Gastrocnemius medialis (tissue), 4 donors: ENCODE results near the gene B4GALT1.

Experiments used
- POLR2A ChIP-seq, 2 donors: fragments of 450-650 bp; IDR thresholded peaks; one replicate each; pipeline ENCODE4 v1.6.1; 2017; ENCODE audit warnings: antibody characterized with exemption in 2 of 2, mild to moderate bottlenecking in 2 of 2, moderate library complexity in 2 of 2
- TF ChIP-seq, protein P1 (sequence below), 5 experiments: fragments of 450-650 bp in 3 of 5; fragments of 200-600 bp in 2 of 5; sonication (generic) in 2 of 5; IDR thresholded peaks in 4 of 5; conservative IDR thresholded peaks in 1 of 5; 1 replicate in 4 of 5; 2 replicates in 1 of 5; pipeline ENCODE4 v1.5.1; 2016 to 2019; ENCODE audit warnings: antibody characterized with exemption in 5 of 5, mild to moderate bottlenecking in 3 of 5, moderate library complexity in 3 of 5

DNA sequence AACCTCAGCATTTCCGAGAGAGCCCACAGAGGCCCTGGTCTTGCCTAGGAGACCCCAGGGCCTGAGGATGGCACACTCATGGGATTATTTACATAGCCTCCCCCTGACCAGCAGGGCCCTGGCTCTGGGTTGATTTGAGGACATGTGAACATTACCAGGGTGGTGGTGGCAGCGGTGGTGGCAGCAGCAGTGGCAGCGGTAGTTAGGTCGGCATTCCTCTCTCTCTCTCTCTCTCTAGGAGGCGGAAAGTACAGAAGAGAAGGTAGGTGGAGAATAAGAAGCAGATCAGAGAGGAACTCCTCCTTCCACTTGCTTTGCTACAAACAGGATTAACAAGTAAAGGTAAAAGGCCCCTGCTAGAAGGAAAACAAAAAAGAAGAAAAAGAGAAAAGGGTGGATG is 39.3 kb downstream of the B4GALT1 start:
- TF ChIP-seq, protein P1, sequence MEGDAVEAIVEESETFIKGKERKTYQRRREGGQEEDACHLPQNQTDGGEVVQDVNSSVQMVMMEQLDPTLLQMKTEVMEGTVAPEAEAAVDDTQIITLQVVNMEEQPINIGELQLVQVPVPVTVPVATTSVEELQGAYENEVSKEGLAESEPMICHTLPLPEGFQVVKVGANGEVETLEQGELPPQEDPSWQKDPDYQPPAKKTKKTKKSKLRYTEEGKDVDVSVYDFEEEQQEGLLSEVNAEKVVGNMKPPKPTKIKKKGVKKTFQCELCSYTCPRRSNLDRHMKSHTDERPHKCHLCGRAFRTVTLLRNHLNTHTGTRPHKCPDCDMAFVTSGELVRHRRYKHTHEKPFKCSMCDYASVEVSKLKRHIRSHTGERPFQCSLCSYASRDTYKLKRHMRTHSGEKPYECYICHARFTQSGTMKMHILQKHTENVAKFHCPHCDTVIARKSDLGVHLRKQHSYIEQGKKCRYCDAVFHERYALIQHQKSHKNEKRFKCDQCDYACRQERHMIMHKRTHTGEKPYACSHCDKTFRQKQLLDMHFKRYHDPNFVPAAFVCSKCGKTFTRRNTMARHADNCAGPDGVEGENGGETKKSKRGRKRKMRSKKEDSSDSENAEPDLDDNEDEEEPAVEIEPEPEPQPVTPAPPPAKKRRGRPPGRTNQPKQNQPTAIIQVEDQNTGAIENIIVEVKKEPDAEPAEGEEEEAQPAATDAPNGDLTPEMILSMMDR (IDR thresholded peaks at IDR 0.05 in 4 of 5, conservative IDR thresholded peaks at IDR 0.05 in 1 of 5): no peak
- TF ChIP-seq POLR2A (IDR thresholded peaks at IDR 0.05): no peak
